Measurements from ENCODE around the gene ERBB4. TPM values are rescaled to one million over a fixed set of nuclear protein-coding genes. Genes with fewer than 3 reads are reported as not detected.

Gene ERBB4
- total and polyA plus RNA-seq, 10 of the 15 experiments (the other 5 are each of a cell fraction or from before 2014, with no cell fraction given), result under 0.01 to 0.23 (median 0.01) TPM; not detected in 4

GRCh38 chr2:212158081-212158480 lies 380.5 kb downstream of the ERBB4 start (continued):
- TF ChIP-seq, protein P1, sequence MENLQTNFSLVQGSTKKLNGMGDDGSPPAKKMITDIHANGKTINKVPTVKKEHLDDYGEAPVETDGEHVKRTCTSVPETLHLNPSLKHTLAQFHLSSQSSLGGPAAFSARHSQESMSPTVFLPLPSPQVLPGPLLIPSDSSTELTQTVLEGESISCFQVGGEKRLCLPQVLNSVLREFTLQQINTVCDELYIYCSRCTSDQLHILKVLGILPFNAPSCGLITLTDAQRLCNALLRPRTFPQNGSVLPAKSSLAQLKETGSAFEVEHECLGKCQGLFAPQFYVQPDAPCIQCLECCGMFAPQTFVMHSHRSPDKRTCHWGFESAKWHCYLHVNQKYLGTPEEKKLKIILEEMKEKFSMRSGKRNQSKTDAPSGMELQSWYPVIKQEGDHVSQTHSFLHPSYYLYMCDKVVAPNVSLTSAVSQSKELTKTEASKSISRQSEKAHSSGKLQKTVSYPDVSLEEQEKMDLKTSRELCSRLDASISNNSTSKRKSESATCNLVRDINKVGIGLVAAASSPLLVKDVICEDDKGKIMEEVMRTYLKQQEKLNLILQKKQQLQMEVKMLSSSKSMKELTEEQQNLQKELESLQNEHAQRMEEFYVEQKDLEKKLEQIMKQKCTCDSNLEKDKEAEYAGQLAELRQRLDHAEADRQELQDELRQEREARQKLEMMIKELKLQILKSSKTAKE (IDR thresholded peaks at IDR 0.05; ENCODE audit: low read depth, poor library complexity, severe bottlenecking), result no peak
- no peak for TF ChIP-seq SP1 (IDR thresholded peaks at IDR 0.05; ENCODE audit: low read depth, low read length)
- no peak for TF ChIP-seq MEF2B (IDR thresholded peaks at IDR 0.05; ENCODE audit: partially characterized antibody, poor library complexity, severe bottlenecking)
- no peak for TF ChIP-seq E2F4 (IDR thresholded peaks at IDR 0.05; ENCODE audit: low read depth, low read length)
- TF ChIP-seq TARDBP (IDR thresholded peaks at IDR 0.05; ENCODE audit: borderline replicate concordance), result no peak
- TF ChIP-seq PML (IDR thresholded peaks at IDR 0.05; ENCODE audit: low read length), result no peak
- no peak for TF ChIP-seq MTA3 (IDR thresholded peaks at IDR 0.05; ENCODE audit: borderline replicate concordance, low read length)
- TF ChIP-seq, protein P2, sequence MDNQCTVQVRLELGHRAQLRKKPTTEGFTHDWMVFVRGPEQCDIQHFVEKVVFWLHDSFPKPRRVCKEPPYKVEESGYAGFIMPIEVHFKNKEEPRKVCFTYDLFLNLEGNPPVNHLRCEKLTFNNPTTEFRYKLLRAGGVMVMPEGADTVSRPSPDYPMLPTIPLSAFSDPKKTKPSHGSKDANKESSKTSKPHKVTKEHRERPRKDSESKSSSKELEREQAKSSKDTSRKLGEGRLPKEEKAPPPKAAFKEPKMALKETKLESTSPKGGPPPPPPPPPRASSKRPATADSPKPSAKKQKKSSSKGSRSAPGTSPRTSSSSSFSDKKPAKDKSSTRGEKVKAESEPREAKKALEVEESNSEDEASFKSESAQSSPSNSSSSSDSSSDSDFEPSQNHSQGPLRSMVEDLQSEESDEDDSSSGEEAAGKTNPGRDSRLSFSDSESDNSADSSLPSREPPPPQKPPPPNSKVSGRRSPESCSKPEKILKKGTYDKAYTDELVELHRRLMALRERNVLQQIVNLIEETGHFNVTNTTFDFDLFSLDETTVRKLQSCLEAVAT (IDR thresholded peaks at IDR 0.05), result no peak
- TF ChIP-seq, protein P3, sequence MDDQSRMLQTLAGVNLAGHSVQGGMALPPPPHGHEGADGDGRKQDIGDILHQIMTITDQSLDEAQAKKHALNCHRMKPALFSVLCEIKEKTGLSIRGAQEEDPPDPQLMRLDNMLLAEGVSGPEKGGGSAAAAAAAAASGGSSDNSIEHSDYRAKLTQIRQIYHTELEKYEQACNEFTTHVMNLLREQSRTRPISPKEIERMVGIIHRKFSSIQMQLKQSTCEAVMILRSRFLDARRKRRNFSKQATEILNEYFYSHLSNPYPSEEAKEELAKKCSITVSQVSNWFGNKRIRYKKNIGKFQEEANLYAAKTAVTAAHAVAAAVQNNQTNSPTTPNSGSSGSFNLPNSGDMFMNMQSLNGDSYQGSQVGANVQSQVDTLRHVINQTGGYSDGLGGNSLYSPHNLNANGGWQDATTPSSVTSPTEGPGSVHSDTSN (IDR thresholded peaks at IDR 0.05; ENCODE audit: insufficient replicate concordance, low read depth, low read length), result no peak
